Astrocyte (in vitro differentiated cells and primary cell): ENCODE results near the gene LRP1B.

ENCODE experiments used
- EZH2 ChIP-seq: IDR thresholded peaks from 2 replicates; pipeline ENCODE4 v1.6.1; 2012; ENCODE audit warnings: mild to moderate bottlenecking, low read length, inconsistent platforms; ENCODE audit not compliant: insufficient read depth
- TF ChIP-seq, protein P1 (sequence below): IDR thresholded peaks from 2 replicates; pipeline ENCODE4 v1.5.1; 2011; ENCODE audit warnings: low read depth, mild to moderate bottlenecking, inconsistent platforms, low read length, moderate library complexity; ENCODE audit not compliant: insufficient read depth

DNA sequence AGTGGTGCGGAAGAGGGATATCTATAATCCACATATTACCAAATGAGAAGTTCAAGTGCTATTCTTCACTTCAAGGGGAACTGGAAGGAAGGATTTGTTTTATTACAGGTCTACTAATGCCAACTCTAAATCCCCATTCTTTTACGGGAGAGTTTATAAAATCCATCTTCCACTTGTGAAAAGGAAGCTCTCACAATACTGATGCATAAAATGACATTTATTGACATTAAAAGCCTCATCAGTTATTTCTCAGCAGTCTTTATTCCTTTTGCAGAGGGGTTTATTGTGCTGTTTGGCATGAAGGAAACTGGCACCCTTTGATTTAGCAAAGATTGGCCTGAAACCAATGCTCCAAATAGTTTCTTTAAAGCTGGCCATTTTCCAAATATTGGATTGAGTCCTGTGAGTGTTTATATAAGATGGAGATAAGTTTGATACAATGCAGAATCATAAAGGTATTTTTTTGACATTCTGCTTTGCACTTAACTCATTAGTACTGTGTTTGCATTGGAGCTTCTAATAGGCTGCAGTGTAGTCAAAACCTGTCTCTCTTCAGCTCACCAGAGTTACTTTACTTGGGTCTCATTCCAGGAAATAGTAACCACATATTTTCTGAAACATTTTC lies 26.6 kb downstream of the LRP1B start:
- TF ChIP-seq EZH2: no peak
- TF ChIP-seq, protein P1, sequence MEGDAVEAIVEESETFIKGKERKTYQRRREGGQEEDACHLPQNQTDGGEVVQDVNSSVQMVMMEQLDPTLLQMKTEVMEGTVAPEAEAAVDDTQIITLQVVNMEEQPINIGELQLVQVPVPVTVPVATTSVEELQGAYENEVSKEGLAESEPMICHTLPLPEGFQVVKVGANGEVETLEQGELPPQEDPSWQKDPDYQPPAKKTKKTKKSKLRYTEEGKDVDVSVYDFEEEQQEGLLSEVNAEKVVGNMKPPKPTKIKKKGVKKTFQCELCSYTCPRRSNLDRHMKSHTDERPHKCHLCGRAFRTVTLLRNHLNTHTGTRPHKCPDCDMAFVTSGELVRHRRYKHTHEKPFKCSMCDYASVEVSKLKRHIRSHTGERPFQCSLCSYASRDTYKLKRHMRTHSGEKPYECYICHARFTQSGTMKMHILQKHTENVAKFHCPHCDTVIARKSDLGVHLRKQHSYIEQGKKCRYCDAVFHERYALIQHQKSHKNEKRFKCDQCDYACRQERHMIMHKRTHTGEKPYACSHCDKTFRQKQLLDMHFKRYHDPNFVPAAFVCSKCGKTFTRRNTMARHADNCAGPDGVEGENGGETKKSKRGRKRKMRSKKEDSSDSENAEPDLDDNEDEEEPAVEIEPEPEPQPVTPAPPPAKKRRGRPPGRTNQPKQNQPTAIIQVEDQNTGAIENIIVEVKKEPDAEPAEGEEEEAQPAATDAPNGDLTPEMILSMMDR: no peak
